Tibial artery (tissue), 4 donors: Measurements from ENCODE around the gene CPED1.
A peak's percentile ranks its signal among the peaks of the same experiment; 100 is the strongest.

Experiments used
- DNase-seq, 2 donors: peaks; one replicate each; pipeline ENCODE4 v3.0.0-alpha.2; 2019
- H3K27ac ChIP-seq, 2 donors: fragments of 200-600 bp; sonication (generic) in 1 of 2; 1 replicate in 1 of 2; 2 replicates in 1 of 2; pipeline ENCODE4 v1.5.1; 2018 to 2019; ENCODE audit warnings: mild to moderate bottlenecking in 1 of 2
- H3K27me3 ChIP-seq, 2 donors: fragments of 200-600 bp; sonication (generic) in 1 of 2; one replicate each; pipeline versions ENCODE4 v1.5.1 to v1.6.0; 2016 to 2019
- H3K36me3 ChIP-seq, 3 donors: fragments of 200-600 bp; sonication (generic) in 2 of 3; one replicate each; pipeline ENCODE4 v1.5.1; 2016 to 2019; ENCODE audit warnings: mild to moderate bottlenecking in 2 of 3
- H3K4me1 ChIP-seq, 4 donors: fragments of 200-600 bp; sonication (generic) in 2 of 4; 1 replicate in 3 of 4; 2 replicates in 1 of 4; pipeline ENCODE4 v1.5.1; 2016 to 2019
- H3K4me3 ChIP-seq, 2 donors: fragments of 200-600 bp; sonication (generic) in 1 of 2; 1 replicate in 1 of 2; 2 replicates in 1 of 2; pipeline ENCODE4 v1.5.1; 2018 to 2019; ENCODE audit warnings: mild to moderate bottlenecking in 2 of 2
- H3K9me3 ChIP-seq, 3 donors: fragments of 200-600 bp; sonication (generic) in 1 of 3; one replicate each; pipeline ENCODE4 v1.5.1; 2016 to 2019
- intact Hi-C: fragments of 100-400 bp; cut with DNase I; formaldehyde crosslinking; loops from one replicate; pipeline ENCODE4 v1.15.0; 2023; ENCODE audit warnings: low total_unique reads
- TF ChIP-seq, protein P1 (sequence below), 2 experiments: fragments of 200-600 bp in 1 of 2; fragments of 450-650 bp in 1 of 2; IDR thresholded peaks; one replicate each; pipeline ENCODE4 v1.5.1; 2017 to 2019; ENCODE audit warnings: antibody characterized with exemption in 2 of 2, mild to moderate bottlenecking in 1 of 2, moderate library complexity in 1 of 2

CPED1 gene

DNA sequence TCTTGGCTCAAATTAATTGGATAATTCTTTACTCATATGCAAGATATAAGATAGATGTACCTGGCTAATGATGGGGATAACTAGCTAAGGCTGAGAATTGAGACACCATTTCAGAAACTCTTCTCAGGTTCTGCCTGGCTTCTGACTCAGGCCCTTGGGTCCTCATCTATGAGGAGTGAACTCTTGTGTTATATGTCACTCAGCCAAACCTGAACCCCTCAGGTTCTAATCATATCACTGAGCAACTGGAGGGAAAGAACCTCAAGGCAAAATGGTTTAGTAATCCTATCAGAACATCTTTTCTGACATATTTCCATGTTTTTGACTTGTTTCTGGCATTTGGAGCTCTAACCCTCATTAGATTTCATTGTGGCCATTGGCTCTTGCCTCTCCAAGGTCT lies 100.4 kb downstream of the CPED1 start:
- Histone ChIP-seq H3K4me1 (peaks cover 0 to 60% (median 16%) of the 10 kb centered on the region in 4 donors), H3K36me3 (no peaks in the 10 kb centered on the region), H3K27ac (peak overlapping the region; percentile 36 to 76), H3K4me3 (no peak overlapping the region), H3K27me3 (no peaks in the 10 kb centered on the region), H3K9me3 (no peaks in the 10 kb centered on the region)
- no peak for DNase-seq
- intact Hi-C loops: no loop called here
- TF ChIP-seq, protein P1, sequence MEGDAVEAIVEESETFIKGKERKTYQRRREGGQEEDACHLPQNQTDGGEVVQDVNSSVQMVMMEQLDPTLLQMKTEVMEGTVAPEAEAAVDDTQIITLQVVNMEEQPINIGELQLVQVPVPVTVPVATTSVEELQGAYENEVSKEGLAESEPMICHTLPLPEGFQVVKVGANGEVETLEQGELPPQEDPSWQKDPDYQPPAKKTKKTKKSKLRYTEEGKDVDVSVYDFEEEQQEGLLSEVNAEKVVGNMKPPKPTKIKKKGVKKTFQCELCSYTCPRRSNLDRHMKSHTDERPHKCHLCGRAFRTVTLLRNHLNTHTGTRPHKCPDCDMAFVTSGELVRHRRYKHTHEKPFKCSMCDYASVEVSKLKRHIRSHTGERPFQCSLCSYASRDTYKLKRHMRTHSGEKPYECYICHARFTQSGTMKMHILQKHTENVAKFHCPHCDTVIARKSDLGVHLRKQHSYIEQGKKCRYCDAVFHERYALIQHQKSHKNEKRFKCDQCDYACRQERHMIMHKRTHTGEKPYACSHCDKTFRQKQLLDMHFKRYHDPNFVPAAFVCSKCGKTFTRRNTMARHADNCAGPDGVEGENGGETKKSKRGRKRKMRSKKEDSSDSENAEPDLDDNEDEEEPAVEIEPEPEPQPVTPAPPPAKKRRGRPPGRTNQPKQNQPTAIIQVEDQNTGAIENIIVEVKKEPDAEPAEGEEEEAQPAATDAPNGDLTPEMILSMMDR (IDR thresholded peaks at IDR 0.05): no peak

DNA sequence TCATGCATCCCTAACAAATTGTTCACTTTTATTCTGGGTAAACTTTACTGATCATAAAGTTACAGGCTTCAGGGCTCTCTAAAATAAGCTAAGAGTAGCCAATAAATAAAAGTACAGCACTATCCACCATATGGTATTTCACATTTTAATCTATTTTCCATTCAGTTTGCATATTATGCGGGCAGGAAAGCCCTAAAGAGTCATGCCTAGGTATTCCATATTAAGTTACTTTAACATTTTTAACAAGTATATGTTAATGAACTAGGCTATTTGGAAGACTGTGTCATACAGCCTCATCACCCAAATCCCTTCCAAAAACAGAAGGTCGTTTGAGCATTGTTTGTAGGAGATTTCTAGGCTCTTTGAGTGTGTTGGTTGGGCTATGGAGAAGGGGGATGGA lies 106.3 kb downstream of the CPED1 start:
- no peak for DNase-seq
- Histone ChIP-seq H3K4me3 (no peak overlapping the region), H3K9me3 (no peaks in the 10 kb centered on the region), H3K36me3 (peaks cover 0 to 4% (median under 1%) of the 10 kb centered on the region in 3 donors), H3K27ac (no peak overlapping the region), H3K4me1 (peaks cover 0 to 28% (median 0%) of the 10 kb centered on the region in 4 donors), H3K27me3 (no peaks in the 10 kb centered on the region)
- intact Hi-C loops: loop anchor here (10.0 kb wide), 1 partner anchor 300 kb away; no protein-coding TSS in a partner anchor
- TF ChIP-seq, protein P1 (IDR thresholded peaks at IDR 0.05): no peak

DNA sequence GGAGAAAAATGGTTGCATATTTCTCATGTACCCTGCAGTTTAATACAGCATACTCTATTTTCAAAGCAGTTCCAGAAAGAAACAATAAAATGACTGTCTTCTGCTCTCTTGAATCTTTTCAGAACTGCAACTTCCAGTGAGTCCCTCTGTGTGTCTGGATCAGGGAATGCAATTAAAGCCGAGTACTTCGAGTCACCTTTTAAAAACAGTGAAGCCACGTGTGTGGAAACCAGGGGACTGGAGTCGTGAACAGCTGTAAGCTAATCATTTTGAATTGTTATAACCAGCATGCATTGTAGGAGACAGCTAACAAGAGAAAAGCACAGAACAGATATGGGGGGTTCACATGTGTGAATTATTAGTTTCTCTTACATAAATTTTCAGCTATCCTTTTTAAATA lies 109.1 kb downstream of the CPED1 start:
- Histone ChIP-seq H3K4me1 (peaks cover 0 to 19% (median 0%) of the 10 kb centered on the region in 4 donors), H3K36me3 (peaks cover 11 to 29% (median 12%) of the 10 kb centered on the region in 3 donors), H3K4me3 (no peak overlapping the region), H3K27me3 (no peaks in the 10 kb centered on the region), H3K9me3 (no peaks in the 10 kb centered on the region), H3K27ac (no peak overlapping the region)
- intact Hi-C loops: loop anchor here (10.0 kb wide), 1 partner anchor 303 kb away; no protein-coding TSS in a partner anchor
- TF ChIP-seq, protein P1 (IDR thresholded peaks at IDR 0.05): no peak
- DNase-seq: no peak

DNA sequence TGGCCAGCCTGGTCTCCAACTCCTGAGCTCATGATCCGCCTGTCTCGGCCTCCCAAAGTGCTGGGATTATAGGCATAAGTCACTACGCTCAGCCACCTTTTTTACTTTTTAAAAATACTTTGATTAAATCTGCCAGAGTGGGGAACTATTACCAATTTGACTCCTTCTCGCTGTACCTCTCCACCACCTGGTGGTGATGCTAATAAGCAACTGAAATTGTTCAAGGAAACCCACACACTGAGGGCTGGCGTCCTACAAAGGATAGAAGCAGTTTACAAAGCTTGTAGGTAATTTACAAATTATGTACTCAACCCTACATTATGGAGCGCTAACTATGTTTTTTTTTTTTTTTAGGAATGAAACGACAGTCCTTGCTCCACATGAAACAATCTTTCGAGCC lies 111.1 kb downstream of the CPED1 start:
- intact Hi-C loops: loop anchor here (10.0 kb wide), 1 partner anchor 305 kb away; no protein-coding TSS in a partner anchor
- H3K27me3 ChIP-seq: no peaks in the 10 kb centered on the region
- H3K9me3 ChIP-seq: no peaks in the 10 kb centered on the region
- TF ChIP-seq, protein P1 (IDR thresholded peaks at IDR 0.05): no peak
- peaks cover 11 to 30% (median 12%) of the 10 kb centered on the region in 3 donors for H3K36me3 ChIP-seq
- H3K27ac ChIP-seq: no peak overlapping the region
- no peak for DNase-seq
- H3K4me3 ChIP-seq: no peak overlapping the region
- H3K4me1 ChIP-seq: peaks cover 0 to 6% (median 2%) of the 10 kb centered on the region in 4 donors

DNA sequence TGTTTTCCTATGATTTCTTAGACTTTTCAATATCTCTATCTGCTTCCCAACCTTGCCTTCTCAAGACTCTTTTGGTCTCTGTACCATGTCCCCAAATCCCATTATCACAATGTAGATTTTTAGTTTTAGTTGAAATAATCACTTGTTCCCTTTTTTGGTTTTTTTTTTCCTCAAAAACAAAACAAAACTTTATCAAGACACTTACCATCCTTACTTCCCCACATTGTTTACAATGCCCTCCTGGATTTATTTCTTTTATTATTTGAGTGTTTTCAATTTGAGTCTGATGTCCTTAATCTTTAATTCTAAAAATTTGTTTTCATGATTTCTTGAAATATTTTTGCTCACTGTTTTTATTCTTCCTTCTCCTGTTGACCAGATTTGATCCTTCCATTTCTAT lies 112.6 kb downstream of the CPED1 start:
- peaks cover 11 to 30% (median 12%) of the 10 kb centered on the region in 3 donors for H3K36me3 ChIP-seq
- H3K9me3 ChIP-seq: no peaks in the 10 kb centered on the region
- TF ChIP-seq, protein P1 (IDR thresholded peaks at IDR 0.05): no peak
- intact Hi-C loops: no loop called here
- DNase-seq: no peak
- H3K27me3 ChIP-seq: no peaks in the 10 kb centered on the region
- H3K4me3 ChIP-seq: no peak overlapping the region
- H3K27ac ChIP-seq: no peak overlapping the region
- peaks cover 0 to 7% (median 2%) of the 10 kb centered on the region in 4 donors for H3K4me1 ChIP-seq

DNA sequence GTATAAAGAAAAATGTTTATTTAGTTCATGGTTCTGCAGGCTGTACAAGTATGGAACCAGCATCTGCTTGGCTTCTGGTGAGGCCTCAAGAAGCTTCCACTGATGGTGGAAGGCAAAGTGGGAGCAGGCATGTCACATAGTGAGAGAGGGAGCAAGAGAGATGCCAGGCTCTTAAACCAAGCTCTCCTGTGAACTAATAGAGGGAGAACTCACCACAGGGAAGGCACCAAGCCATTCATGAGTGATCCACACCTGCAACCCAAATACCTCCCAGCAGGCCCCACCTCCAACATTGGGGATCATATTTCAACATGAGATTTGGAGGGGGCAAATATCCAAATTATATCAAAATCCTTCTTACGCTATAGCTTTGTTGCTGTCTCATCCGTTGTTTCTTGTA lies 113.1 kb downstream of the CPED1 start:
- peaks cover 11 to 30% (median 12%) of the 10 kb centered on the region in 3 donors for H3K36me3 ChIP-seq
- H3K9me3 ChIP-seq: no peaks in the 10 kb centered on the region
- no peak overlapping the region for H3K4me3 ChIP-seq
- intact Hi-C loops: no loop called here
- peaks cover 0 to 7% (median 2%) of the 10 kb centered on the region in 4 donors for H3K4me1 ChIP-seq
- H3K27me3 ChIP-seq: no peaks in the 10 kb centered on the region
- TF ChIP-seq, protein P1 (IDR thresholded peaks at IDR 0.05): no peak
- no peak overlapping the region for H3K27ac ChIP-seq
- no peak for DNase-seq
